K562 (cell line): ENCODE data around the gene SNX17. TPM values are rescaled to one million over a fixed set of nuclear protein-coding genes. Genes with fewer than 3 reads are reported as not detected.

ENCODE experiments used
- BRD9 ChIP-seq: fragments of 450-650 bp; IDR thresholded peaks from 2 replicates; pipeline ENCODE4 v1.6.1; 2018; ENCODE audit warnings: low read depth; ENCODE audit not compliant: partially characterized antibody
- CBFA2T2 ChIP-seq: fragments of 450-650 bp; conservative IDR thresholded peaks from 2 replicates; pipeline ENCODE4 v1.6.1; 2017; ENCODE audit warnings: mild to moderate bottlenecking
- GATAD2B ChIP-seq: fragments of 450-650 bp; IDR thresholded peaks from 2 replicates; pipeline ENCODE4 v1.6.1; 2017; ENCODE audit warnings: mild to moderate bottlenecking, borderline replicate concordance
- HLTF ChIP-seq: fragments of 450-650 bp; IDR thresholded peaks from 2 replicates; pipeline ENCODE4 v1.6.1; 2016
- NFE2 ChIP-seq: IDR thresholded peaks from 2 replicates; pipeline ENCODE4 v1.6.1; 2014; ENCODE audit warnings: antibody characterized with exemption, low read depth
- NR2C1 ChIP-seq, 2 experiments: fragments of 450-650 bp; IDR thresholded peaks; 2 replicates each; pipeline ENCODE4 v1.6.1; 2017; ENCODE audit warnings: mild to moderate bottlenecking in 2 of 2, antibody characterized with exemption in 1 of 2, inconsistent platforms in 1 of 2, missing compliant biosample characterization in 1 of 2, missing genetic modification characterization in 1 of 2
- POLR2AphosphoS2 ChIP-seq: IDR thresholded peaks from 2 replicates; pipeline ENCODE4 v1.6.1; 2012; ENCODE audit warnings: low read length, improper control_type of control experiment
- PPARD ChIP-seq: fragments of 250-450 bp; sonication (Bioruptor Pico); IDR thresholded peaks from 2 replicates; pipeline ENCODE4 v1.8.0; 2022; ENCODE audit warnings: inconsistent platforms, mild to moderate bottlenecking, moderate library complexity
- RFX7 ChIP-seq: fragments of 250-450 bp; sonication (Bioruptor Pico); IDR thresholded peaks from 2 replicates; pipeline ENCODE4 v1.5.1; 2021; ENCODE audit warnings: mild to moderate bottlenecking
- SIN3A ChIP-seq, 2 experiments: fragments of 150-350 bp in 1 of 2; IDR thresholded peaks; 2 replicates each; pipeline ENCODE4 v1.6.1; 2011 to 2016; ENCODE audit warnings: borderline replicate concordance in 2 of 2, low read depth in 2 of 2, low read length in 2 of 2, mild to moderate bottlenecking in 2 of 2, moderate library complexity in 2 of 2; ENCODE audit not compliant: control insufficient read depth in 1 of 2
- TARDBP ChIP-seq: fragments of 450-650 bp; IDR thresholded peaks from 2 replicates; pipeline ENCODE4 v1.6.1; 2016
- TCF3 ChIP-seq: sonication (generic); formaldehyde crosslinking; IDR thresholded peaks from 2 replicates; pipeline ENCODE4 v1.4.0; 2020; ENCODE audit warnings: mild to moderate bottlenecking, missing genetic modification reagents
- TCFL5 ChIP-seq: fragments of 250-450 bp; sonication (Bioruptor Pico); conservative IDR thresholded peaks from 2 replicates; pipeline ENCODE4 v1.6.1; 2021; ENCODE audit warnings: mild to moderate bottlenecking, moderate library complexity, matching md5 sums
- ZNF282 ChIP-seq: sonication (generic); formaldehyde crosslinking; IDR thresholded peaks from 2 replicates; pipeline ENCODE4 v1.8.1; 2023; ENCODE audit warnings: missing genetic modification reagents
- ZNF436 ChIP-seq: fragments of 250-450, 450-650 bp; sonication (Bioruptor Pico); formaldehyde crosslinking; IDR thresholded peaks from 2 replicates; pipeline ENCODE4 v1.7.0; 2020; ENCODE audit warnings: mild to moderate bottlenecking
- ZNF584 ChIP-seq: fragments of 200-800 bp; sonication (Bioruptor generic); IDR thresholded peaks from 2 replicates; pipeline ENCODE4 v1.6.1; 2016; ENCODE audit warnings: low read depth, mild to moderate bottlenecking, missing genetic modification characterization, missing compliant biosample characterization
- ZNF695 ChIP-seq: fragments of 450-650 bp; formaldehyde crosslinking; IDR thresholded peaks from 2 replicates; pipeline ENCODE4 v1.4.0; 2020; ENCODE audit warnings: mild to moderate bottlenecking, moderate library complexity
- ZNF778 ChIP-seq: fragments of 450-650 bp; formaldehyde crosslinking; IDR thresholded peaks from 2 replicates; pipeline ENCODE4 v1.4.0; 2020; ENCODE audit warnings: mild to moderate bottlenecking, moderate library complexity
- polyA plus RNA-seq, 8 experiments: library from polyadenylated mRNA; depleted of rRNA in 4 of 8; stranded (reverse) in 5 of 8; unstranded in 3 of 8; fragments of >200 nt; fragmentation: Nextera tagmentation in 2 of 8; fragmentation: Illumina TruSeq in 1 of 8; extraction: Ambion mirVana in 2 of 8; extraction: Trizol in 1 of 8; gene quantifications; 2 replicates each; pipeline versions ENCODE4 v1.2.1 to v1.2.3, GENCODE V29; 2011 to 2014; ENCODE audit warnings: inconsistent platforms in 1 of 8, missing spikeins in 1 of 8
- total RNA-seq, 7 experiments: library from RNA; depleted of rRNA in 6 of 7; stranded (reverse); fragments of >200 nt in 6 of 7; fragmentation: Illumina TruSeq in 2 of 7; extraction: Trizol in 2 of 7; gene quantifications; 2 replicates each; pipeline versions ENCODE4 v1.2.1 to v1.2.3, GENCODE V29; 2011 to 2021; ENCODE audit warnings: low replicate concordance in 1 of 7
- TF ChIP-seq, protein P1 (sequence below), 3 experiments: IDR thresholded peaks in 2 of 3; conservative IDR thresholded peaks in 1 of 3; 2 replicates each; pipeline ENCODE4 v1.5.1; 2011 to 2012; ENCODE audit warnings: low read length in 3 of 3, mild to moderate bottlenecking in 3 of 3, control low read depth in 2 of 3, improper control_type of control experiment in 1 of 3, inconsistent platforms in 1 of 3, low read depth in 1 of 3, mixed read lengths in 1 of 3, moderate library complexity in 1 of 3; ENCODE audit not compliant: insufficient read depth in 2 of 3
- TF ChIP-seq, protein P2 (sequence below): fragments of 250-450 bp; sonication (Bioruptor Pico); IDR thresholded peaks from 2 replicates; pipeline ENCODE4 v1.5.0; 2021; ENCODE audit warnings: mild to moderate bottlenecking, borderline replicate concordance
- TF ChIP-seq, protein P3 (sequence below): fragments of 450-650 bp; IDR thresholded peaks from 2 replicates; pipeline ENCODE4 v1.6.1; 2017; ENCODE audit warnings: mild to moderate bottlenecking, moderate library complexity

Gene SNX17
- total and polyA plus RNA-seq, 9 of the 15 experiments (the other 6 are each of a cell fraction or from before 2014, with no cell fraction given), result 3.0 to 75.7 (median 54.6) TPM

- TF ChIP-seq, protein P1, sequence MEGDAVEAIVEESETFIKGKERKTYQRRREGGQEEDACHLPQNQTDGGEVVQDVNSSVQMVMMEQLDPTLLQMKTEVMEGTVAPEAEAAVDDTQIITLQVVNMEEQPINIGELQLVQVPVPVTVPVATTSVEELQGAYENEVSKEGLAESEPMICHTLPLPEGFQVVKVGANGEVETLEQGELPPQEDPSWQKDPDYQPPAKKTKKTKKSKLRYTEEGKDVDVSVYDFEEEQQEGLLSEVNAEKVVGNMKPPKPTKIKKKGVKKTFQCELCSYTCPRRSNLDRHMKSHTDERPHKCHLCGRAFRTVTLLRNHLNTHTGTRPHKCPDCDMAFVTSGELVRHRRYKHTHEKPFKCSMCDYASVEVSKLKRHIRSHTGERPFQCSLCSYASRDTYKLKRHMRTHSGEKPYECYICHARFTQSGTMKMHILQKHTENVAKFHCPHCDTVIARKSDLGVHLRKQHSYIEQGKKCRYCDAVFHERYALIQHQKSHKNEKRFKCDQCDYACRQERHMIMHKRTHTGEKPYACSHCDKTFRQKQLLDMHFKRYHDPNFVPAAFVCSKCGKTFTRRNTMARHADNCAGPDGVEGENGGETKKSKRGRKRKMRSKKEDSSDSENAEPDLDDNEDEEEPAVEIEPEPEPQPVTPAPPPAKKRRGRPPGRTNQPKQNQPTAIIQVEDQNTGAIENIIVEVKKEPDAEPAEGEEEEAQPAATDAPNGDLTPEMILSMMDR (IDR thresholded peaks at IDR 0.05 in 2 of 3, conservative IDR thresholded peaks at IDR 0.05 in 1 of 3; ENCODE audit: insufficient read depth in 2 of 3, low read depth in 1 of 3, low read length in 3 of 3), result no peak
- TF ChIP-seq ZNF584 (CRISPR knock-in tag) (no peak), RFX7 (no peak), BRD9 (no peak), HLTF (0 out of 2 replicates have a peak, but pooled peaks have one; percentile 50), CBFA2T2 (no peak), ZNF282 (CRISPR knock-in tag) (no peak), ZNF778 (no peak), PPARD (CRISPR knock-in tag) (no peak), TARDBP (no peak; the same call in 1 of the 2 replicates), GATAD2B (no peak), TCF3 (CRISPR knock-in tag) (no peak), NR2C1 (IDR thresholded peaks at IDR 0.05) (peak; percentile 37), NR2C1 (tag; IDR thresholded peaks at IDR 0.05) (no peak), TCFL5 (no peak), ZNF695 (CRISPR knock-in tag) (no peak), SIN3A (IDR thresholded peaks at IDR 0.05; ENCODE audit: borderline replicate concordance in 2 of 2, control insufficient read depth in 1 of 2, low read depth in 2 of 2, low read length in 2 of 2) (no peak), ZNF436 (no peak), NFE2 (peak; percentile 95), POLR2AphosphoS2 (no peak)
- TF ChIP-seq, protein P2, sequence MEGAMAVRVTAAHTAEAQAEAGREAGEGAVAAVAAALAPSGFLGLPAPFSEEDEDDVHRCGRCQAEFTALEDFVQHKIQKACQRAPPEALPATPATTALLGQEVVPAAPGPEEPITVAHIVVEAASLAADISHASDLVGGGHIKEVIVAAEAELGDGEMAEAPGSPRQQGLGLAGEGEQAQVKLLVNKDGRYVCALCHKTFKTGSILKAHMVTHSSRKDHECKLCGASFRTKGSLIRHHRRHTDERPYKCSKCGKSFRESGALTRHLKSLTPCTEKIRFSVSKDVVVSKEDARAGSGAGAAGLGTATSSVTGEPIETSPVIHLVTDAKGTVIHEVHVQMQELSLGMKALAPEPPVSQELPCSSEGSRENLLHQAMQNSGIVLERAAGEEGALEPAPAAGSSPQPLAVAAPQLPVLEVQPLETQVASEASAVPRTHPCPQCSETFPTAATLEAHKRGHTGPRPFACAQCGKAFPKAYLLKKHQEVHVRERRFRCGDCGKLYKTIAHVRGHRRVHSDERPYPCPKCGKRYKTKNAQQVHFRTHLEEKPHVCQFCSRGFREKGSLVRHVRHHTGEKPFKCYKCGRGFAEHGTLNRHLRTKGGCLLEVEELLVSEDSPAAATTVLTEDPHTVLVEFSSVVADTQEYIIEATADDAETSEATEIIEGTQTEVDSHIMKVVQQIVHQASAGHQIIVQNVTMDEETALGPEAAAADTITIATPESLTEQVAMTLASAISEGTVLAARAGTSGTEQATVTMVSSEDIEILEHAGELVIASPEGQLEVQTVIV, result no peak
- TF ChIP-seq, protein P3, sequence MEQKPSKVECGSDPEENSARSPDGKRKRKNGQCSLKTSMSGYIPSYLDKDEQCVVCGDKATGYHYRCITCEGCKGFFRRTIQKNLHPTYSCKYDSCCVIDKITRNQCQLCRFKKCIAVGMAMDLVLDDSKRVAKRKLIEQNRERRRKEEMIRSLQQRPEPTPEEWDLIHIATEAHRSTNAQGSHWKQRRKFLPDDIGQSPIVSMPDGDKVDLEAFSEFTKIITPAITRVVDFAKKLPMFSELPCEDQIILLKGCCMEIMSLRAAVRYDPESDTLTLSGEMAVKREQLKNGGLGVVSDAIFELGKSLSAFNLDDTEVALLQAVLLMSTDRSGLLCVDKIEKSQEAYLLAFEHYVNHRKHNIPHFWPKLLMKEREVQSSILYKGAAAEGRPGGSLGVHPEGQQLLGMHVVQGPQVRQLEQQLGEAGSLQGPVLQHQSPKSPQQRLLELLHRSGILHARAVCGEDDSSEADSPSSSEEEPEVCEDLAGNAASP, result peak; percentile 40; the same call in 1 of the 2 replicates
Observed at GRCh38 chr2:27353762-27354596, 16.4 kb upstream of the SNX17 start (continued).
